Activated CD4-positive, alpha-beta T cell treated with anti-CD3 and anti-CD28 coated beads, Interleukin-2, amount 50 U/mL, for 16 hours (primary cell): ENCODE measurements around the gene SYTL5.

Source experiments
- DNase-seq: peaks from one replicate; pipeline ENCODE4 v3.0.0-alpha.2; 2020

The SYTL5 gene

GRCh38 chrX:38028300-38028699 lies 21.9 kb downstream of the SYTL5 start:
- no peak for DNase-seq

DNA sequence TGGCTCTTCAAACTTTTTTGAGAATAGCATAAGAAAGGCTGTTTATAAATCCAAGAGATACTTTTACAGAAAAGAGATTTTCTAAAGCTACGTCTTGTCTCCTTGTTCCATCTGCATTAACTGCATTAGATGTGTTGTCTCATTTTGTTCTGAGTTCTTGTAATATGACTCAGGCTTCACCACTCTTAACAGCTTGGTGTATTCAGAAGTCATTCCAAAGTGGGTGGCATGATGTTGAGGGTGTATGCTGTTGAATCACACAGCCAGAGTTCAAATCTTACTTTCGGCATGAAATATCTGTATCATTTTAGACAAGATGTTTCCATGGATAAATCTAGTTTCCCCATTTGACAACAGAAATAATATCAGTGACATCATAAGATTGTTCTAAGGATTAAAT lies 30.1 kb downstream of the SYTL5 start:
- DNase-seq, result no peak

DNA sequence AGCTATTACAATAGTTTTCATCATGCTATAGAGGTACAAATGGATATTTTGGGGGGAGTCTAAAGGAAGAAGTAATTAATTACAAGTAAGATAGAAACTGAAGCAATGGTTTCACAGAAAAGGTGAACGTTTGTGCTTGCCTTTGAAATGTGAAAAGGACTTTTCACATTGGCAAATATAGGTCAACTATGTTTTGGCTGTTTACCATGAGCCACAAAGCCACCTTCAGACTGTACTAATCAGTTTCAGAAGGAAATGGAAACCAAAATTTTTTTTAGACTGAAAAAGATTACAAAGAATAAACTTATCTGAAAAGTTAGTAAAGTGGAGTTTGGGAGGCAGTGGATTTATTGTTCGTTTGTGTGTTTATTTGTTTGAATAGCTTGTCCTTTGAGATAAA lies 32.1 kb downstream of the SYTL5 start:
- DNase-seq, result no peak

- no peak for DNase-seq
Measured at GRCh38 chrX:38041237-38041636, 34.9 kb downstream of the SYTL5 start.

GRCh38 chrX:38044701-38045100 lies 38.3 kb downstream of the SYTL5 start:
- no peak for DNase-seq

- DNase-seq, result no peak
Measured at GRCh38 chrX:38045538-38046096, 39.3 kb downstream of the SYTL5 start.

GRCh38 chrX:38048886-38049285 lies 42.5 kb downstream of the SYTL5 start:
- no peak for DNase-seq

GRCh38 chrX:38050806-38051205 lies 44.5 kb downstream of the SYTL5 start:
- no peak for DNase-seq

DNA sequence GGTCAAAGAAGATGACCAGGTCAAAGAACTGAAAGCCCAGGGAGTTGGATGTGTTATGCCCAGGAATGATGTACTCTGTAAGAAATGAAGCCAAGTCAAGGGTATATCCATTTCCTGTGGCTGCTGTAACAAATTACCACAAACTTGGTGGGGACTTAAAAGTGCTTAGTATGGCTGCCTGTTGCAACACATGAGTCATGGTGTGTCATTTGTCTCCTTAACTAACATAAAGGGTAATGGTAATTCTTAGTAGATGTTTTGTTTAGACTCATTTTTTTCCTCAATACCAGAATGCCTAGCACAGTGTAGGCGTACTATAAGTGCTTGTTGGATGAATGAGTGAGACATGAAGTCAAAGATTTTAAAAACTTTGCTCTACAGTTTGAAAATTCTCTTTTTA lies 45.7 kb downstream of the SYTL5 start:
- DNase-seq, result peak; percentile 25

DNA sequence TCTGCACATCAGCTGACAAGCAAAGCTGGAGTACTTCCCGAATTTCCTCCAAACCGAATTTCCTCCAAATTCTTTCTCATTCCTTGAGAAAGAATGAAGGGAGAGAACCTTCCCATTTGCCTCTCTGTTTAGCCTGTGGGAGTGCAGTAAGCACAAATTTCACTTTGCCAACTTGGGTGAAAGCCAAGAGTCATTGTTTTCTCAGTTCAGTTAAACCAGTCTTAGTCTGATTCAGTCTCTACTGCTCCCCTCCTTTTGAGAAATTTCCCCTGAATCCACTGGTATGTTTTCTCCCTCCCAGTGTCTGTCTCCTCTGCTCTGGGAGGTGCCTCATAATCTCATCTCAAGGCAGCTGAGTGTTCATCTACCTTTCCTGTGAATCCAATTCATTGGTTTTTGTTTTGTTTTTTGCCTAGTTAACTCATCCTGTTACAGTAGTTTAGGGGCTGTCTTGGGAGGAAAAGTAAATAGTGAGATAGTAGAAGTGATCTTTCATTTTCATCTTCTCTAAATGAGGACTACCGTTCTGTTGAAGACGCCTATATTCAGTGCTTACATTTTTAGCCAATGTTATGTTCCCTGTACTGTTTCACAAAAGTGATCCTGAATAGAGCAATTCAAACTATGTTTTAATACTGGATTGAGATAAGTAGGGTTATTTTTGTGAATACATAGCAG lies 49.0 kb downstream of the SYTL5 start:
- no peak for DNase-seq

GRCh38 chrX:38060331-38060878 lies 54.1 kb downstream of the SYTL5 start:
- no peak for DNase-seq

GRCh38 chrX:38061335-38061734 lies 55.0 kb downstream of the SYTL5 start:
- no peak for DNase-seq

- DNase-seq, result no peak
Measured at GRCh38 chrX:38066934-38067333, 60.6 kb downstream of the SYTL5 start.

- DNase-seq, result no peak
Measured at GRCh38 chrX:38069273-38069672, 62.9 kb downstream of the SYTL5 start.

GRCh38 chrX:38069991-38070390 lies 63.6 kb downstream of the SYTL5 start:
- no peak for DNase-seq

DNA sequence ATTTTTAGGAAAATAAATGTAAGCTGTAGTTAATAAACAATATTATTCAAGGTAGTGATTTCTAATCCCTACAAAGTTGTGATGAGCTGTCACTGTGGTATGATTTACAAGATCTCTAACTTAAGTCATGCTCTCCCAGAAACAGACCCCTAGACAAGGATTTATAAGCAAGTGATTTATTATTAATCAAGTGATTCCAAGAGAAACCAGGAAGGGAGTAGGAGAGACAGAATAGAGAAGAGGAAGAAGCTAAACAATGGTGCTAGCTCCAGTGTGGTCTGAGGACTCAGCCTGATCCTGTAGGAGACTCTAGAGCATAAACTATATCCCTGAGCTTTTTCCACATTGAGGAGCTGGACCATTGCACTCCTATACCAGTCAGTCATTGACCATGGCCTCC lies 73.1 kb downstream of the SYTL5 start:
- DNase-seq, result no peak

DNA sequence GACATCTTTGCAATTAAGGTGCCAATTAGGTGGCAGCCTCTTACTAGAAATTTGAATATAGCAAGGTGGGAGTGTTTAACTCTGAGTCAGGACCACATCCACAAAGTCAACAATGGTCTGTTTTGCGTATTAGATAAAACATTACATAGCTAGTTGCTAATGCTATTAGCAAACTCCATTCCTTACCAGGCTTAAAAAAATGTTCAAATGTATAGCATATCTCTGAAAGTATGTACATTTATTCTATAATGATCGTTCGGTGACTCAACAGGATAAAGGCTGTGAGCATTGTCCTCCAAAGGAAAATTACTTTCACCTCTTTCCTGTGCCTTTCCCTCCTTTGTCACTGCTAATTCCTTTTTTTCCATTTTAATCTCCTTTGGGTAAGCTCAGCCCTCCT lies 74.5 kb downstream of the SYTL5 start:
- DNase-seq, result no peak

DNA sequence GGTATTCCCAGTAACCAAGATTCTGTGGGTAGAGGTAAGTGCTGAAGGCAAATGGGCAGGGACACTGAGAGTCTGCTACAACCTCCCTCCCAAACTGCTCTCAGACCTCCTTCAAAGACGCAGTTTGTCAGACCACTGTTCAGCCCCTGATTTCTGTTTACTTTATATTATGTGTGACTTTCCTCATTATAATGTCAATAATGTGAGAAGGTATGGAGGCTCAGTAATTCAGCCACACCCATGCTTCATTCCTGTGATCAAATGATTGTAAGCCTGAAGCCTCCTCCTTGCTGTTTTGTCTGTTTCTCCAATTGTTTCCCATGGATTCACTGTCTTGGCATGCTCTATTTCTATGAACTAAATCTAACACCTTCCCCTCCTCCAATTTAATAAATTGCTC lies 75.6 kb downstream of the SYTL5 start:
- DNase-seq, result no peak

- no peak for DNase-seq
Measured at GRCh38 chrX:38082309-38082708, 76.0 kb downstream of the SYTL5 start.

DNA sequence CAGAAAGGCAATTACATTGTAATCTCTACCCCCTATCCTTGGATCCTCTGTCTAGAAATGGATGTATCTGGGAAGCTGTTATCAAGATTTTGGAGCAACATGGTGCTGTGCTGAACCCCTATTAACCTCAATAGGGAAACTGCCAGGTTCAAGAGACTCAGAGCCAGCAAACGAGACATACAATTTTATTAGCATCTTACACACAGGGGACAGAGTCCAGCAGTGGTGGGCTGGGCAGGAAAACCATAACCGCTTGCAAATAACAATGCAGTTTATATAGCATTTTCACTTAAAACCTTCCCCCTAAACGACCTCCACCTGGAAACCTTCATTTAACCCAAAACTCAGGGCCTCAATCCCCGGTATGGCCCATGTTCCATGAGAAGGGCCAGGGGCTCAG lies 79.5 kb downstream of the SYTL5 start:
- DNase-seq, result no peak

GRCh38 chrX:38086451-38087215 lies 80.3 kb downstream of the SYTL5 start:
- DNase-seq, result no peak

GRCh38 chrX:38087594-38087993 lies 81.2 kb downstream of the SYTL5 start:
- no peak for DNase-seq

DNA sequence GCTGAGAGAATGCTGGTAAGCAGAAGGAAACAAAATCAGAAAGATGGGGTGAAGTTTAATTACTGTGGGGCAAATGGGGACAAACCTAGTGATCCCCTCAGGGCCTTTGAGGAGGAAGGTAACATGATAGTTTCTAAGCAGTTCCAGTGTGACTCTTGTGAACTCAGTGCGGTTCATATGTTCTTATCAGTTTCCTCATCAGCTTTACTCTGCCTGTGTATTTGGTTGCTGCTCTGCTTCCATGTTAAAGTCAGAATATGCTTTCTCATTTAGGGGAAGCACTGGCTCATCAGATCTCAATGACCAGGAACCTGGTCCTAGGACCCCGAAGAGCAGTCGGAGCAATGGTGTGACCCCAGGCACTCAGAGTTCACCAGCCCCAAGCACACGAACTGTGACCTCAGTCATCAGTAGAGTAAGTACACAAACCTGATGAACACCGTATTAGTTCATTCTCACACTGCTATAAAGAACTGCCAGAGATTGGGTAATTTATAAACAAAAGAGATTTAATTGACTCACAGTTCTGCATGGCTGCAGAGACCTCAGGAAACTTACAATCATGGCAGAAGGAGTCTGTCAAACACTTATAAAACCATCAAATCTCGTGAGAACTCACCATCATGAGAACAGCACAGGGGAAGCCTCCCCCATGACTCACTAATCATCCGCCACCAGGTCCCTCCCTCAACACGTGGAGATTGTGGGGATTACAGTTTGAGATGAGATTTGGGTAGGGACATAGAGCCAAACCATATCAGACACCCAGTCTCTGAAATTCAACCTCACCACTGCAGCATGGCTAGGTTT lies 83.0 kb downstream of the SYTL5 start:
- DNase-seq, result no peak
